Mucosa of descending colon (tissue), 3 donors: Measurements from ENCODE around the gene PWWP2A. TPM values are rescaled to one million over a fixed set of nuclear protein-coding genes. Genes with fewer than 3 reads are reported as not detected.

Experiments
- ATAC-seq: fragments of 200-7000 bp; cut with Tn5 transposase; one replicate; pipeline ENCODE4 v1.9.1; 2020; ENCODE audit warnings: mild to moderate bottlenecking, moderate library complexity
- DNase-seq, 3 donors: peaks; one replicate each; pipeline ENCODE4 v3.0.0-alpha.2; 2020
- H3K36me3 ChIP-seq: fragments of 200-600 bp; one replicate; pipeline ENCODE4 v1.8.0; 2021; ENCODE audit warnings: low read depth, mild to moderate bottlenecking
- H3K4me1 ChIP-seq: fragments of 200-600 bp; one replicate; pipeline ENCODE4 v1.8.0; 2021; ENCODE audit warnings: low read depth, mild to moderate bottlenecking
- H3K4me3 ChIP-seq: fragments of 200-600 bp; one replicate; pipeline ENCODE4 v1.8.0; 2021; ENCODE audit warnings: mild to moderate bottlenecking
- H3K9me3 ChIP-seq: fragments of 200-600 bp; one replicate; pipeline ENCODE4 v1.8.0; 2021; ENCODE audit warnings: mild to moderate bottlenecking
- CTCF ChIP-seq: fragments of 200-600 bp; IDR thresholded peaks from one replicate; pipeline ENCODE4 v1.8.0; 2022; ENCODE audit warnings: antibody characterized with exemption, mild to moderate bottlenecking
- intact Hi-C, 2 donors: fragments of 100-400 bp; cut with DNase I in 1 of 2; cut with micrococcal nuclease in 1 of 2; formaldehyde crosslinking; loops; one replicate each; pipeline versions ENCODE4 v1.11.0 to v1.11.1; 2022; cut with DNase I, micrococcal nuclease
- total RNA-seq, 3 donors: library from RNA; stranded (reverse); fragmentation: NEBNext Ultra II Directional in 2 of 3; extraction: Animal tissue kit (Norgen Biotek cat#: 25700) in 2 of 3; gene quantifications; one replicate each; pipeline versions ENCODE4 v1.2.1 to v1.2.4, GENCODE V29; 2021 to 2023
- donor health status: DM: no; HTN: no; CAD: no; lungs with moderate emphysema.
- donor health status: DM: no; HTN: no; CAD: no.
- donor health status: DM: no; HTN: yes; CAD: no.

Gene PWWP2A
- total RNA-seq, 3 donors from 2014 or later = 37.6 to 52.8 (median 41.3) TPM

DNA sequence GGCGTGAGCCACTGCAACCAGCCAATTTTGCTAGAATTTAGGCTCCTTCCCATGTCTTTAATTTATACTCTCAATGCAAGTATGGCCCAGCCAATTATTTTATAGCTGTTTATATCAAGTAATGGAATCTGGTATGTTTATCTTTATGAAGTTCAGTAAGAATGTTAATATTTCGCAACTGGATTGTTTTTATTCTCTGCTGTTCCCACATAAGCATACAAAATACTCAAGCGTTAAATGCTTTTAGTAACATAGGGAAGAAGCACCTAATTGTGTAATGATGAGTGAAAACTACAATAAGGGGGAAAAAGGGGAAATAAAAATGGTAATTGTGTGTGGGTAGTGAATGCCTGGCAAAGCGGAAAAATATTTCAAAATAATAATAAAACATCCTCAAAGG, 21.3 kb downstream of the PWWP2A start:
- ATAC-seq = no peak
- no peak for TF ChIP-seq CTCF

GRCh38 chr5:160096178-160096577, 23.1 kb downstream of the PWWP2A start:
- ATAC-seq = no peak
- no peak overlapping the region for H3K4me3 ChIP-seq
- no peaks in the 10 kb centered on the region for H3K4me1 ChIP-seq
- no peaks in the 10 kb centered on the region for H3K9me3 ChIP-seq
- intact Hi-C loops = no loop called here
- peaks cover 7% of the 10 kb centered on the region for H3K36me3 ChIP-seq
- DNase-seq = no peak
- no peak for TF ChIP-seq CTCF

More for the DNA sequence above, 21.3 kb downstream of the PWWP2A start:
- DNase-seq = no peak
- intact Hi-C loops = no loop called here
- Histone ChIP-seq H3K9me3 (no peaks in the 10 kb centered on the region), H3K4me3 (no peak overlapping the region), H3K4me1 (peaks cover under 1% of the 10 kb centered on the region), H3K36me3 (peaks cover 7% of the 10 kb centered on the region)

DNA sequence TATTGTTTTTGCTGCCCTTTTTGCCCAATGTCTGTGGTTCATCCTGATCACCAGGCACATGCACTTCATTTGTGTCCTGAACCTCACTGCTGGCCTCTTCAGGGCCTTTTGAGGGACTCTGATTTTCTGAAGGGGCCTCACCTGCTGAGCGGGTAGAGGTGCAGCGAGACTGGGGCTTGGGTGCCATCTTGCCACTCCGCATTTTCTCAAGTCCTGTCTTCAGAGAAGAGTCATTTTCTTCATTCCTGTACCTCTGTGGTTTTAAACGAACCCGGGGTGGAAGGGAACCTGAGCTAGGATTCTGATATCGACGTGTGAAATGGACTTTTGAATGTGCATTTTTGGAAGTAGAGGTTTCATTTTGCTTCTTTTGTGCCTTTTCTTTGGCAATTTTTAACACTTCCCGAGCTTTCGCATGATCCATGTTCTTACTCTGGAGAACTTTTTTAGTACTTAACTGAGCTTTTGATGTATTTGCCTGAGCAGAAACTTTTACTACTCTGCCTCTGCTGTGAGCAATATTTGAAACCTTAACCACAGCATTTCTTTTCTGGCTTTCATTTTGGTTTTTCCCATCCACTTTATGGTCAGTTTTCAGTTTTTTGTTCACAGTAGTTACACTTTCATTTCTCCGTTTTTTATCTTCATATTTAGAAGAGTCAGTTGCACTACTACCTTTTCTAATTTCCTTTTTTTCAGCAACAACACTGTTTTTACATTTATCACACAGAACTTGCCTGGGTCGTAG, 26.1 kb downstream of the PWWP2A start:
- Histone ChIP-seq H3K4me1 (peaks cover under 1% of the 10 kb centered on the region), H3K4me3 (no peak overlapping the region), H3K9me3 (no peaks in the 10 kb centered on the region), H3K36me3 (peaks cover 7% of the 10 kb centered on the region)
- no peak for TF ChIP-seq CTCF
- ATAC-seq (no peak), DNase-seq (no peak)
- intact Hi-C loops = no loop called here

DNA sequence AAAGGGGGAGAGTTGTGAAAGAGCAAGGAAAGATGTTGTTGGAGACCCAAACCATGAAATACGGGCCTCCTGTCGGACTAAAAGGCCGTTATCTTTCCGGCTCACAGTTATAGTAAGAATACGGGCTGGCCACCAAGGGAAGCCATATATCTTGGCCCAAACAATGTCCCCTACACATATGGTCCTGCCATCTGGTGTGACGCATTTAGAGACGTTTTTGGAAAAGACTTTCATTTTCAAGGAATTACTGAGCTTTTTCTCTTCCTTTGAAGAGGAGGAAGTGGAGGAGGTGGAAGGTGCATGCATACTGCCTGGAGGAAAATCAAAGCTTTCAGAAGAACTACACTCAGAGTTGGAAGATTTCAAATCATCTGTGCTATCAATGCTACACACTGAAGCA, 26.7 kb downstream of the PWWP2A start:
- TF ChIP-seq CTCF = no peak
- H3K4me3 ChIP-seq = no peak overlapping the region
- H3K36me3 ChIP-seq = peaks cover 7% of the 10 kb centered on the region
- H3K9me3 ChIP-seq = no peaks in the 10 kb centered on the region
- no peak for ATAC-seq
- intact Hi-C loops = no loop called here
- peaks cover 7% of the 10 kb centered on the region for H3K4me1 ChIP-seq
- no peak for DNase-seq

- H3K36me3 ChIP-seq = peaks cover 7% of the 10 kb centered on the region
- ATAC-seq = no peak
Measured at GRCh38 chr5:160090059-160090458, 29.2 kb downstream of the PWWP2A start.

More at GRCh38 chr5:160090059-160090458, 29.2 kb downstream of the PWWP2A start:
- Histone ChIP-seq H3K4me1 (peaks cover 9% of the 10 kb centered on the region), H3K9me3 (no peaks in the 10 kb centered on the region), H3K4me3 (no peak overlapping the region)
- intact Hi-C loops = no loop called here
- no peak for TF ChIP-seq CTCF
- no peak for DNase-seq
